Measurements from ENCODE around the gene PREX1. TPM values are rescaled to one million over a fixed set of nuclear protein-coding genes. Genes with fewer than 3 reads are reported as not detected.

PREX1 gene
- total and polyA plus RNA-seq, 9 donors, result 16.7 to 32.5 (median 22.5) TPM

- Histone ChIP-seq H3K4me1 (ENCODE audit: control insufficient read depth, insufficient read depth, low read length) (peaks cover 11% of the 10 kb centered on the region), H3K4me3 (ENCODE audit: low read length) (no peak overlapping the region), H3K36me3 (ENCODE audit: control insufficient read depth, insufficient read depth, low read length) (peaks cover 46% of the 10 kb centered on the region), H3K27ac (ENCODE audit: low read length) (no peak overlapping the region), H3K9me3 (replicated peaks; ENCODE audit: control insufficient read depth, low read depth, low read length) (no peaks in the 10 kb centered on the region), H3K27me3 (ENCODE audit: control insufficient read depth, insufficient read depth, low read length) (no peaks in the 10 kb centered on the region)
- no peak for DNase-seq
- WGBS (ENCODE audit: insufficient coverage), result no CpG with 5 or more reads among the region's 6 CpGs
These were observed 82.5 kb downstream of the PREX1 start for GRCh38 chr20:48745330-48745729.

DNA sequence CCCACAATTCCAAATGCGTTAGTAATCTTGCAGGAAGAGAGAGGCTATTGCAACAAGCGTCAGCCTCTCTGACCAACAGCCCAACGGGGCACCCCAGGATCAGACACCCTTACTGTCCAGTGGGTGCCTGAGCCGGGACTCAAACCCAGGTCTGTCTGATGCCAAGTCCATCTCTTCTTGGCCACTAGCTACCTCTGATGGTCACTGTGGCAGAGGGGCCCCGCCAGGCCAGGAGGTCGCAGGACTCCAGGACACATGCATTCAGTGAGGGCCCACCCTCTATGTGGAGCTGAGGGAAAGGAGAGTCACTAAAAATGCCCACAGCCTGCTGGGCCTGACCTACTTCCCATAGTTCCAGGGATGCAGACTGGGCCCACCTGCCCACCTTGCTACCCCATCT lies 83.3 kb downstream of the PREX1 start:
- Histone ChIP-seq H3K9me3 (replicated peaks; ENCODE audit: control insufficient read depth, low read depth, low read length) (no peaks in the 10 kb centered on the region), H3K36me3 (ENCODE audit: control insufficient read depth, insufficient read depth, low read length) (peaks cover 48% of the 10 kb centered on the region), H3K4me3 (ENCODE audit: low read length) (no peak overlapping the region), H3K4me1 (ENCODE audit: control insufficient read depth, insufficient read depth, low read length) (peaks cover 11% of the 10 kb centered on the region), H3K27ac (ENCODE audit: low read length) (no peak overlapping the region), H3K27me3 (ENCODE audit: control insufficient read depth, insufficient read depth, low read length) (no peaks in the 10 kb centered on the region)
- 87% methylated on average over 2 of the region's 6 CpGs for WGBS (ENCODE audit: insufficient coverage)
- DNase-seq, result no peak

DNA sequence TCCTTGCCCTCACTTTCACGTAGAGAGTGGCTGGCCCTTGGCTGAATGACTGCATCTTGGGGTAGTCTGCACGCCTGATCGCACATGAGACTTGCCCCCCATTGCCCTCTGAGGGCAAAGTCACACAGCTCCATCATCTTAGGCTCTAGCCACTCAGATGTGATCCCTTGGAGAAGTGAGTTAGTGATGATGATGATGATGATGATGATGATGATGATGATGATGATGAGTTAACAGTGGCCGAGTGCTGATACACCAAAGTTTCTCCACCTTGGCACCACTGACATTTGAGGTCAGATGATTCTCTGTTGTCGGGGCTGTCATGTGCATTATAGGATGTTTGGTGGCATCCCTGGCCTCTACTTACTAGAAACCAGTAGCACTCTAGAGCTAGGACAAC lies 84.0 kb downstream of the PREX1 start:
- 90% methylated on average over 3 of the region's 5 CpGs for WGBS (ENCODE audit: insufficient coverage)
- Histone ChIP-seq H3K4me1 (ENCODE audit: control insufficient read depth, insufficient read depth, low read length) (peaks cover 18% of the 10 kb centered on the region), H3K27ac (ENCODE audit: low read length) (no peak overlapping the region), H3K4me3 (ENCODE audit: low read length) (no peak overlapping the region), H3K36me3 (ENCODE audit: control insufficient read depth, insufficient read depth, low read length) (peaks cover 49% of the 10 kb centered on the region), H3K9me3 (replicated peaks; ENCODE audit: control insufficient read depth, low read depth, low read length) (no peaks in the 10 kb centered on the region), H3K27me3 (ENCODE audit: control insufficient read depth, insufficient read depth, low read length) (no peaks in the 10 kb centered on the region)
- no peak for DNase-seq

DNA sequence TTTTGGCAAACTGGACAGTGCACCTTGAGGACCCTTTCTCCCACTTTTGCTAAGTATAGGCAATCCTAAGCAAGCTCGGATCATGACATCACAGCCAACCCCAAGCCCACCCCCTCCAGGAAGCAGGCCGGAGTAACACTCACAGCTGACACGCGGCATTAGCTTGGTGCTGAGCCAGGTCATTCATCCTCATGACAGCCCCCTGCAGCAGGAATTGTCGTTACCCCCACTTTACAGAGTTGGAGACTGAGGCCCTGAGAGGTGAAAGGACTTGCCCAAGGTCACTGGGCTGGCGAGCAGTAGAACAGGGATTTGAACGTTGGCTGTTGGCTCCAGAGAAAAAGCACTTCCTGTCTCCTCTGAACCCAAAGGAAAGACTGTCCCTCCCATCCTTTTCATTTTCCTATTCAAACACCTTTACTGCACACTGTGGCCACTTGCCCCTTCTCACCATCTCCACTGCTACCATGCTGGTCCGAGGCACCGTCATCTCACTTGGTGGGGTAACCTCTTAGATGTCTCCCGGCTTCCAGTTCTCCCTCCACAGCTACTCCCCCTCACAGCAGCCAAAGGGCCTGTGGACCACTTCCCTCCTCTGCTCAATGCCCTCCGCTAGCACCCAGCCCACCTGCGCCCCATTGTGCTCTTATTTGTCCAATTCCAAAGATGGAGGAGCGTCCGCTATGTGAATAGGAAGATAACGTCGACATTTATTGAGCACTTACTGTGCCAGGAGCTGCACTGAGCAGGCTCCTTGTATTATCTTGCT lies 84.7 kb downstream of the PREX1 start:
- Histone ChIP-seq H3K27me3 (ENCODE audit: control insufficient read depth, insufficient read depth, low read length) (no peaks in the 10 kb centered on the region), H3K4me1 (ENCODE audit: control insufficient read depth, insufficient read depth, low read length) (peaks cover 23% of the 10 kb centered on the region), H3K4me3 (ENCODE audit: low read length) (no peak overlapping the region), H3K9me3 (replicated peaks; ENCODE audit: control insufficient read depth, low read depth, low read length) (no peaks in the 10 kb centered on the region), H3K36me3 (ENCODE audit: control insufficient read depth, insufficient read depth, low read length) (peaks cover 49% of the 10 kb centered on the region), H3K27ac (ENCODE audit: low read length) (no peak overlapping the region)
- DNase-seq, result no peak
- 86% methylated on average over 11 of the region's 16 CpGs for WGBS (ENCODE audit: insufficient coverage)

DNA sequence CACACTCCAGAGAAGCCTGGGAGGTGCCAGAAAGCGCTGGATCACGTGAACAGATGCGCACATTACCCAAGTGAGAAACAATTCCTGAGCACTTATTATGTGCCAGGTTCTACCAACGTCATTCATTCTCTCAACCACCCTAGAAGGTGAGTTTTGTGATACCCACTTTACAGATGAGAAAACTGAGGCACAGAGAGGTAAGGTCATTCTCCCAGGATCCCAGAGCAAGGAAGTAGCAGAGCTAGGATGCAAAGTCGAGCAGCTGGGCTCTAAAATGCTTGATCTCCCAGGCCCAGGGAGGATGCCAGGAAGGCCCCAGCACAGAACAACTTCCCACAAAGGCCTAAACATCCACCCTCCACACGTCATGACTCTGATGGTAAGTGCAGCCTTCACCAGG lies 85.6 kb downstream of the PREX1 start:
- H3K4me3 ChIP-seq (ENCODE audit: low read length), result no peak overlapping the region
- no peaks in the 10 kb centered on the region for H3K9me3 ChIP-seq (replicated peaks; ENCODE audit: control insufficient read depth, low read depth, low read length)
- peaks cover 51% of the 10 kb centered on the region for H3K36me3 ChIP-seq (ENCODE audit: control insufficient read depth, insufficient read depth, low read length)
- no peak overlapping the region for H3K27ac ChIP-seq (ENCODE audit: low read length)
- H3K27me3 ChIP-seq (ENCODE audit: control insufficient read depth, insufficient read depth, low read length), result no peaks in the 10 kb centered on the region
- no CpG with 5 or more reads among the region's 6 CpGs for WGBS (ENCODE audit: insufficient coverage)
- H3K4me1 ChIP-seq (ENCODE audit: control insufficient read depth, insufficient read depth, low read length), result peaks cover 23% of the 10 kb centered on the region
- no peak for DNase-seq

DNA sequence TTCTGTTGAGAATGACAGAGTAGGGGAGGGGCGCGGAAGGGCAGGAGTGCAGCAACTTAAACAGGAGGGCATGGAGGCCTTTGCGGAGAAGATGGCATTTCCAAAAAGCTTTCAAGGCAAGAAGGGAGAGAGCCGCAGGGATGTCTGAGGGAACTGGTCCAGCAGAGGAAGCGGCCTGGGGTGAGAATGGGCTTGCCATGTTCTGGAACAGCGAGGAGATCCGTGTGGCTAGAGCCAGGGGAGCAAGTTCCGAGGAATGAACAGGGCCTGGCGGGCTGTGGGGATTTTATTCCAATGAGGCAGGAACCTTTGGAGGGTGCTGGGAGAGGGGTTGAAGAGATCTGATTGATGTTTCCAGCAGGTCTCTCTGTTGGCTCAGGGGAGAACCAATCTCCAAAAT lies 86.1 kb downstream of the PREX1 start:
- Histone ChIP-seq H3K9me3 (replicated peaks; ENCODE audit: control insufficient read depth, low read depth, low read length) (no peaks in the 10 kb centered on the region), H3K36me3 (ENCODE audit: control insufficient read depth, insufficient read depth, low read length) (peaks cover 45% of the 10 kb centered on the region), H3K27me3 (ENCODE audit: control insufficient read depth, insufficient read depth, low read length) (no peaks in the 10 kb centered on the region), H3K27ac (ENCODE audit: low read length) (no peak overlapping the region), H3K4me1 (ENCODE audit: control insufficient read depth, insufficient read depth, low read length) (peaks cover 25% of the 10 kb centered on the region), H3K4me3 (ENCODE audit: low read length) (no peak overlapping the region)
- no peak for DNase-seq
- 89% methylated on average over 9 of the region's 9 CpGs for WGBS (ENCODE audit: insufficient coverage)

GRCh38 chr20:48740712-48741111 lies 87.1 kb downstream of the PREX1 start:
- no peak overlapping the region for H3K27ac ChIP-seq (ENCODE audit: low read length)

GRCh38 chr20:48740292-48740649 lies 87.5 kb downstream of the PREX1 start:
- Histone ChIP-seq H3K36me3 (ENCODE audit: control insufficient read depth, insufficient read depth, low read length) (peaks cover 48% of the 10 kb centered on the region), H3K27ac (ENCODE audit: low read length) (no peak overlapping the region), H3K4me1 (ENCODE audit: control insufficient read depth, insufficient read depth, low read length) (peaks cover 29% of the 10 kb centered on the region), H3K27me3 (ENCODE audit: control insufficient read depth, insufficient read depth, low read length) (no peaks in the 10 kb centered on the region), H3K4me3 (ENCODE audit: low read length) (no peak overlapping the region), H3K9me3 (replicated peaks; ENCODE audit: control insufficient read depth, low read depth, low read length) (no peaks in the 10 kb centered on the region)
- no peak for DNase-seq
- 100% methylated on average over 1 of the region's 2 CpGs for WGBS (ENCODE audit: insufficient coverage)

More at GRCh38 chr20:48740712-48741111, 87.1 kb downstream of the PREX1 start:
- no peak for DNase-seq
- H3K4me3 ChIP-seq (ENCODE audit: low read length), result no peak overlapping the region
- peaks cover 48% of the 10 kb centered on the region for H3K36me3 ChIP-seq (ENCODE audit: control insufficient read depth, insufficient read depth, low read length)
- no peaks in the 10 kb centered on the region for H3K27me3 ChIP-seq (ENCODE audit: control insufficient read depth, insufficient read depth, low read length)
- peaks cover 25% of the 10 kb centered on the region for H3K4me1 ChIP-seq (ENCODE audit: control insufficient read depth, insufficient read depth, low read length)
- WGBS (ENCODE audit: insufficient coverage), result no CpG with 5 or more reads among the region's 6 CpGs
- H3K9me3 ChIP-seq (replicated peaks; ENCODE audit: control insufficient read depth, low read depth, low read length), result no peaks in the 10 kb centered on the region

DNA sequence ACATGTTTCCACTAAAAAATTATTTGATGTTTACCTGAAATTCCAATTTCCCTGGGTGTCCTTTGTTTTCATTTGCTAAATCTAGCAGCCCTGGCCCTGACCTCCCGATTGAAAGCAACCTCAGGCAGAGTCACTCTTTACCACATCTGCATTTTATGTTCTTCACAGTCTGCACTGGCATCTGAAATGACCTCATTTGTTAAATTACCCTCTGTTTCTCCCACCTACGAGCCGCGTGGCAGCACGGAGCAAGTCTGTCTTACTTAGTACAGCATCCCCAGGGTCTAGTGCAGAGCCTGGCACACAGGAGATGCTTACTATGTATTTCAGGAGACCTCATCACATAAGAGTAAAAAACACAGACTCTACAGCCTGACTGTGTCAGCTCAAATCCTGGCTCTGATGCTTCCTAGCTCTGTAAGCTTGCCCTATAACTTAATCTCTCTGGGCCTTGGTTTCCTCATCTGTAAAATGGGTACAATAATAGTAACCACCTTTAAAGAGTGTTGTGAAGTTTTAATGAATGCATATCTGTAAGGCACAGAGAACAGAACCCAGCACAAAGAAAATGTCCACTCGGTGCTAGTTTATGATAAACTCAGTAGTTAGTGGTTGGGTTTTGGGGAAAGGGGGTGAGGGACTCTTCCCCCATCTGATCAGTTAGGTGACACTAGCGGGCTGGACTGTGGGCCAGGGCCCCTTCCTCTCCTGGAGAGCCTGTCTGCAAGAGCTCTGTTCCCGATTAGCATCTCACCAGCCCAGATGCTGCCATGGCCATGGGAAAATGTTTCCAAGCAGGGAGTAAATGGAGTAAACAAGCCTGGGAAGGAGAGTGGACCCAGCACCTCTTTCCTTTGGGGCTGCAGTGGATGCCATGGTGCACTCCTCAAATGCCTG lies 88.2 kb downstream of the PREX1 start:
- Histone ChIP-seq H3K4me3 (ENCODE audit: low read length) (no peak overlapping the region), H3K27ac (ENCODE audit: low read length) (no peak overlapping the region), H3K4me1 (ENCODE audit: control insufficient read depth, insufficient read depth, low read length) (peaks cover 35% of the 10 kb centered on the region), H3K27me3 (ENCODE audit: control insufficient read depth, insufficient read depth, low read length) (no peaks in the 10 kb centered on the region), H3K9me3 (replicated peaks; ENCODE audit: control insufficient read depth, low read depth, low read length) (no peaks in the 10 kb centered on the region), H3K36me3 (ENCODE audit: control insufficient read depth, insufficient read depth, low read length) (peaks cover 48% of the 10 kb centered on the region)
- 64% methylated on average over 5 of the region's 8 CpGs for WGBS (ENCODE audit: insufficient coverage)
- no peak for DNase-seq
